Vagina (tissue), 2 donors: ENCODE results near the gene CFAP99.

Experiments
- CTCF ChIP-seq, 3 experiments: fragments of 450-650 bp in 2 of 3; fragments of 200-600 bp in 1 of 3; sonication (generic) in 1 of 3; IDR thresholded peaks; one replicate each; pipeline ENCODE4 v1.5.1; 2017 to 2019; ENCODE audit warnings: antibody characterized with exemption in 3 of 3, mild to moderate bottlenecking in 2 of 3, moderate library complexity in 2 of 3
- POLR2A ChIP-seq, 2 donors: fragments of 450-650 bp; IDR thresholded peaks; one replicate each; pipeline ENCODE4 v1.6.1; 2017; ENCODE audit warnings: antibody characterized with exemption in 2 of 2, mild to moderate bottlenecking in 2 of 2, moderate library complexity in 2 of 2
- POLR2AphosphoS5 ChIP-seq, 2 donors: sonication (generic); formaldehyde crosslinking; IDR thresholded peaks; one replicate each; pipeline ENCODE4 v1.9.0; 2017; ENCODE audit warnings: antibody characterized with exemption in 2 of 2, mild to moderate bottlenecking in 2 of 2, low read depth in 1 of 2; ENCODE audit not compliant: insufficient read depth in 1 of 2

GRCh38 chr4:2494992-2495391 lies 76.2 kb downstream of the CFAP99 start:
- TF ChIP-seq CTCF (IDR thresholded peaks at IDR 0.05) (no peak), POLR2A (IDR thresholded peaks at IDR 0.05) (no peak), POLR2AphosphoS5 (IDR thresholded peaks at IDR 0.05; ENCODE audit: insufficient read depth in 1 of 2, low read depth in 1 of 2) (no peak)
